OCI-LY7 (cell line): Measurements from ENCODE around the gene TFF2. TPM values are rescaled to one million over a fixed set of nuclear protein-coding genes. Genes with fewer than 3 reads are reported as not detected.

ENCODE experiments used
- BruUV-seq: library from RNA; stranded (reverse); fragments of 400-500 nt; replicated peaks from 2 replicates; lab custom pipeline; 2021; lab: Mats Ljungman, UMichigan
- CTCF ChIA-PET: fragments of 300-600 bp; sonication (Branson Sonifier 250); formaldehyde crosslinking; loops from one replicate; lab custom pipeline; 2022; ENCODE audit warnings: antibody characterized with exemption; ENCODE audit not compliant: unreplicated experiment; lab: Charles Lee
- POLR2A ChIA-PET: fragments of 300-600 bp; sonication (Branson Sonifier 250); formaldehyde crosslinking; loops from one replicate; lab custom pipeline; 2022; ENCODE audit warnings: antibody characterized with exemption; lab: Charles Lee
- DNase-seq: peaks from one replicate; pipeline ENCODE4 v3.0.0-alpha.2; 2015; ENCODE audit warnings: low spot score
- H2AFZ ChIP-seq: fragments of 200-600 bp; sonication (generic), shearing (Covaris generic); 2 replicates; pipeline ENCODE4 v1.6.1; 2014; ENCODE audit warnings: mild to moderate bottlenecking, antibody characterized with exemption, low read length, moderate library complexity
- H3K27ac ChIP-seq: fragments of 200-600 bp; sonication (generic); 2 replicates; pipeline ENCODE4 v1.5.1; 2014; ENCODE audit warnings: mixed run types, low read depth, mild to moderate bottlenecking, moderate library complexity, low read length, inconsistent platforms; ENCODE audit not compliant: poor library complexity, severe bottlenecking
- H3K36me3 ChIP-seq: fragments of 200-600 bp; sonication (generic); 2 replicates; pipeline ENCODE4 v1.6.1; 2014; ENCODE audit warnings: mild to moderate bottlenecking, antibody characterized with exemption, low read length, moderate library complexity, mixed read lengths; ENCODE audit not compliant: insufficient read depth
- H3K4me1 ChIP-seq: fragments of 200-600 bp; sonication (generic); 2 replicates; pipeline ENCODE4 v1.5.1; 2014; ENCODE audit warnings: mild to moderate bottlenecking, low read length; ENCODE audit not compliant: insufficient read depth, poor library complexity, severe bottlenecking
- H3K4me2 ChIP-seq: fragments of 200-600 bp; sonication (generic); 2 replicates; pipeline ENCODE4 v1.6.1; 2014; ENCODE audit warnings: mild to moderate bottlenecking, low read length
- H3K4me3 ChIP-seq: fragments of 200-600 bp; sonication (generic); 2 replicates; pipeline ENCODE4 v1.5.1; 2014; ENCODE audit warnings: mild to moderate bottlenecking, low read depth, low read length; ENCODE audit not compliant: poor library complexity, severe bottlenecking
- H3K79me2 ChIP-seq: fragments of 200-600 bp; sonication (generic); 2 replicates; pipeline ENCODE4 v1.6.1; 2016; ENCODE audit warnings: low read depth, mild to moderate bottlenecking, low read length, moderate library complexity, mixed read lengths; ENCODE audit not compliant: insufficient read depth
- H3K9me2 ChIP-seq: fragments of 200-600 bp; sonication (generic); 2 replicates; pipeline ENCODE4 v1.6.1; 2016; ENCODE audit warnings: mild to moderate bottlenecking, low read length, mixed read lengths; ENCODE audit not compliant: insufficient read depth
- H3K9me3 ChIP-seq: fragments of 200-600 bp; sonication (generic); 2 replicates; pipeline ENCODE4 v1.6.1; 2014; ENCODE audit warnings: mild to moderate bottlenecking, mixed run types, low read length, mixed read lengths
- H4K20me1 ChIP-seq: fragments of 200-600 bp; sonication (generic); 2 replicates; pipeline ENCODE4 v1.6.1; 2014; ENCODE audit warnings: mild to moderate bottlenecking, antibody characterized with exemption, low read length, moderate library complexity, mixed read lengths; ENCODE audit not compliant: insufficient read depth
- CTCF ChIP-seq: fragments of 200-600 bp; sonication (generic); conservative IDR thresholded peaks from 2 replicates; pipeline ENCODE4 v1.5.1; 2014; ENCODE audit warnings: mild to moderate bottlenecking, antibody characterized with exemption, low read length, moderate library complexity, mixed read lengths
- EZH2phosphoT487 ChIP-seq: fragments of 200-600 bp; sonication (generic); IDR thresholded peaks from 2 replicates; pipeline ENCODE4 v1.6.1; 2018; ENCODE audit warnings: low read depth, borderline replicate concordance, mild to moderate bottlenecking, mixed run types, antibody characterized with exemption, low read length, moderate library complexity, mixed read lengths
- intact Hi-C: fragments of 100-400 bp; cut with micrococcal nuclease; formaldehyde crosslinking; loops from one replicate; pipeline ENCODE4 v1.10.0; 2022; ENCODE audit not compliant: unreplicated experiment
- total RNA-seq, 2 experiments: library from RNA; depleted of rRNA in 1 of 2; stranded (reverse); fragments of >200 nt in 1 of 2; shearing (Covaris generic) in 1 of 2; gene quantifications; 2 replicates each; pipeline ENCODE4 v1.2.3, GENCODE V29; 2014 to 2022

TFF2 gene
- total RNA-seq, 2 experiments from 2014 or later = not detected

DNA sequence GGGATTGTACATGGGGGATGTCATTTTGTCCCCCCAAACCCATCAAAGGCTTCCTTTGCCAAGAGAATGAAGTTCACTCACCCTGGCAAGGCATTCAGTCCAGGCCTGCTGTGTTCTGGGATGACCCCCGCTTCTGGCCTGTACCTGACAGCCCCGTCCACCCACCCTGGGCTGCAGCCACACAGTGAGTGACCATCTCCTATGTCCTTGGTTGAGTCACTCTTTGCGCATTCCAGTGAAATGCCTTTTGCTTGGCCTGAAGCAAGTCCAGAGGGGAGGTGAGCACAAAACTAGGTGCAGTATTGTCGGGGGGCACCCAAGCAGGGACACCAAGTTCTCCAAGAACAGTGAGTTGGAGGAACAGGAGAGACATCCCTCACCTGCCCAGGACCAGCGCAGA, 34.8 kb upstream of the TFF2 start:
- intact Hi-C loops = no loop called here
- H3K4me1 ChIP-seq = peaks cover 6% of the 10 kb centered on the region
- TF ChIP-seq CTCF (no peak), EZH2phosphoT487 (no peak)
- H2AFZ ChIP-seq = no peak overlapping the region
- no TSS peak for BruUV-seq
- ChIA-PET CTCF (no interaction called here), POLR2A (interaction anchor here (0.6 kb wide), 1 partner anchor 14 kb away, joined by 7 read pairs; no protein-coding TSS in a partner anchor)
- H3K9me3 ChIP-seq = peaks cover 11% of the 10 kb centered on the region; the same call in 1 of the 2 replicates
- no peak overlapping the region for H3K4me3 ChIP-seq
- no peaks in the 10 kb centered on the region for H3K79me2 ChIP-seq
- H3K4me2 ChIP-seq = no peak overlapping the region
- no peak for DNase-seq
- H3K36me3 ChIP-seq = no peaks in the 10 kb centered on the region
- H4K20me1 ChIP-seq = no peaks in the 10 kb centered on the region
- H3K9me2 ChIP-seq = no peaks in the 10 kb centered on the region
- H3K27ac ChIP-seq = no peak overlapping the region

GRCh38 chr21:42384989-42385388, 34.2 kb upstream of the TFF2 start:
- Histone ChIP-seq H3K4me2 (no peak overlapping the region), H3K9me3 (peaks cover 11% of the 10 kb centered on the region; the same call in 1 of the 2 replicates), H3K4me3 (no peak overlapping the region), H3K9me2 (no peaks in the 10 kb centered on the region), H3K36me3 (no peaks in the 10 kb centered on the region), H2AFZ (no peak overlapping the region), H3K79me2 (no peaks in the 10 kb centered on the region), H3K4me1 (peaks cover 6% of the 10 kb centered on the region), H3K27ac (no peak overlapping the region), H4K20me1 (no peaks in the 10 kb centered on the region)
- ChIA-PET CTCF (no interaction called here), POLR2A (no interaction called here)
- DNase-seq = no peak
- intact Hi-C loops = loop anchor here (5.0 kb wide), 1 partner anchor 62 kb away; no protein-coding TSS in a partner anchor
- BruUV-seq = no TSS peak
- TF ChIP-seq CTCF (no peak), EZH2phosphoT487 (no peak)

DNA sequence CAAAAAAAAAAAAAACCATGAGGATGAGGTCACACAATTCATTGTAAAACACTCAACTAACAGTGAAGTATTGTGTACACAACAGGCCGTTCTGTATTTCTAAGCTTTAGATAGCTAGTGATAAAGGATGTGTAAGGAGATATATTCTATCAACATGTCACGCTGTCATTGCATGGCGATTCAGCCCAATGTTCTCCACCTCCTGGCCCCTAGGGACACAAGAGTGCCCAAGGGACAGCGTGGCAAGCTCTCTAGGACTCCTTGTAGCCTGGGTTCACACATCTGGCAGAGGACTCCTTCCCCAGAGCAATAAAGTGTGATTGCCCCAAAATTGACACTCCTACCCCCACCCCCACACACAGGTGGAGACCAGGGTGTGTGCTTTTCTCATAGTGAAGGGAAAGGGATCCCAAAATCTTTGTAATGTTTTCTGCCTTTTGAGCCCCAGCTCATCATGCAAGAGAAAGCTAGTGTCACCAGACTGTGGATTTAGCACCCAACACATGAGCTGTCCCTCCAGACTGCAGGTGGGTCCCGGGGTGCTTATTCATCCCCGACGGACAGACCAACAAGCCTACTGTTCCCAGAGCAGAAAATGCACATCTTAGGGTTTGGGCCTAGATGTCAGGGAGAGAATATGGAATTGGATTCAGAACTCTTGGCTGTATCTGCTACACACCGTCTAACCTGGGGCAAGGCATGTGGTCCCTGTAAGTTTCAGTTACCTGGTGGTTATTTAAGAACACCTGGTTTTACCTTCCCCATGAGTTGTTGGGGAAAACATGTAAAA, 33.6 kb upstream of the TFF2 start:
- no TSS peak for BruUV-seq
- Histone ChIP-seq H2AFZ (no peak overlapping the region), H3K9me3 (peaks cover 11% of the 10 kb centered on the region; the same call in 1 of the 2 replicates), H3K79me2 (no peaks in the 10 kb centered on the region), H3K4me2 (no peak overlapping the region), H4K20me1 (no peaks in the 10 kb centered on the region), H3K4me1 (peaks cover 10% of the 10 kb centered on the region), H3K36me3 (no peaks in the 10 kb centered on the region), H3K9me2 (no peaks in the 10 kb centered on the region), H3K4me3 (no peak overlapping the region), H3K27ac (no peak overlapping the region)
- no peak for TF ChIP-seq CTCF
- no peak for TF ChIP-seq EZH2phosphoT487
- no peak for DNase-seq
- POLR2A ChIA-PET = no interaction called here
- intact Hi-C loops = loop anchor here (5.0 kb wide), 1 partner anchor 63 kb away; no protein-coding TSS in a partner anchor
- CTCF ChIA-PET = interaction anchor here (0.5 kb wide), 1 partner anchor 142 kb away, joined by 3 read pairs; no protein-coding TSS in a partner anchor
